HepG2 (cell line): ENCODE data around the gene SLC16A3. TPM values are rescaled to one million over a fixed set of nuclear protein-coding genes. Genes with fewer than 3 reads are reported as not detected.

Source experiments
- ARNTL ChIP-seq: sonication (generic); formaldehyde crosslinking; IDR thresholded peaks from 2 replicates; pipeline ENCODE4 v1.4.0; 2020; ENCODE audit warnings: mild to moderate bottlenecking, missing genetic modification reagents
- ATM ChIP-seq: fragments of 450-650 bp; IDR thresholded peaks from 2 replicates; pipeline ENCODE4 v1.7.1; 2017; ENCODE audit warnings: mild to moderate bottlenecking, borderline replicate concordance
- CHD2 ChIP-seq: IDR thresholded peaks from 2 replicates; pipeline ENCODE4 v1.6.1; 2011; ENCODE audit warnings: low read depth, low read length, improper control_type of control experiment
- FOXA3 ChIP-seq: IDR thresholded peaks from 2 replicates; pipeline ENCODE4 v1.6.1; 2016; ENCODE audit warnings: missing genetic modification reagents, missing compliant biosample characterization
- HDAC1 ChIP-seq: sonication (generic); formaldehyde crosslinking; IDR thresholded peaks from 2 replicates; pipeline ENCODE4 v1.5.1; 2020; ENCODE audit warnings: mild to moderate bottlenecking, missing genetic modification reagents
- HHEX ChIP-seq: IDR thresholded peaks from 2 replicates; pipeline ENCODE4 v1.6.1; 2016; ENCODE audit warnings: control low read depth
- HMGA1 ChIP-seq: sonication (generic); formaldehyde crosslinking; conservative IDR thresholded peaks from 2 replicates; pipeline ENCODE4 v1.4.0; 2020; ENCODE audit warnings: missing genetic modification reagents
- IRX3 ChIP-seq: sonication (generic); formaldehyde crosslinking; IDR thresholded peaks from 2 replicates; pipeline ENCODE4 v1.8.1; 2023; ENCODE audit warnings: mild to moderate bottlenecking, low read depth, missing genetic modification reagents, borderline replicate concordance
- MEF2D ChIP-seq: sonication (generic); formaldehyde crosslinking; IDR thresholded peaks from 2 replicates; pipeline ENCODE4 v1.5.1; 2020; ENCODE audit warnings: mild to moderate bottlenecking, missing genetic modification reagents
- MTA1 ChIP-seq: sonication (generic); formaldehyde crosslinking; IDR thresholded peaks from 2 replicates; pipeline ENCODE4 v1.4.0; 2020; ENCODE audit warnings: missing genetic modification reagents, mild to moderate bottlenecking, borderline replicate concordance
- MTF1 ChIP-seq: sonication (generic); formaldehyde crosslinking; IDR thresholded peaks from 2 replicates; pipeline ENCODE4 v1.5.0; 2020; ENCODE audit warnings: missing genetic modification reagents
- NBN ChIP-seq: fragments of 450-650 bp; conservative IDR thresholded peaks from 2 replicates; pipeline ENCODE4 v1.6.1; 2017
- RXRB ChIP-seq: IDR thresholded peaks from 2 replicates; pipeline ENCODE4 v1.6.1; 2016; ENCODE audit warnings: borderline replicate concordance, missing genetic modification reagents, missing compliant biosample characterization
- SRF ChIP-seq: IDR thresholded peaks from 2 replicates; pipeline ENCODE4 v1.6.1; 2011; ENCODE audit warnings: mild to moderate bottlenecking, low read depth, low read length, moderate library complexity
- ZBTB43 ChIP-seq: sonication (generic); formaldehyde crosslinking; conservative IDR thresholded peaks from 2 replicates; pipeline ENCODE4 v1.4.0; 2020; ENCODE audit warnings: missing genetic modification reagents
- ZFP91 ChIP-seq: sonication (generic); formaldehyde crosslinking; IDR thresholded peaks from 2 replicates; pipeline ENCODE4 v1.9.0; 2022; ENCODE audit warnings: missing genetic modification reagents, mild to moderate bottlenecking, borderline replicate concordance
- ZNF253 ChIP-seq: sonication (generic); formaldehyde crosslinking; IDR thresholded peaks from 2 replicates; pipeline ENCODE4 v1.8.0; 2022; ENCODE audit warnings: mild to moderate bottlenecking, missing genetic modification reagents, borderline replicate concordance
- ZNF337 ChIP-seq: sonication (generic); formaldehyde crosslinking; IDR thresholded peaks from 2 replicates; pipeline ENCODE4 v1.5.1; 2020; ENCODE audit warnings: missing genetic modification reagents, low read depth, mild to moderate bottlenecking, borderline replicate concordance
- ZNF484 ChIP-seq: sonication (generic); formaldehyde crosslinking; IDR thresholded peaks from 2 replicates; pipeline ENCODE4 v1.5.1; 2020; ENCODE audit warnings: mild to moderate bottlenecking, low read depth, missing genetic modification reagents, borderline replicate concordance
- polyA plus RNA-seq, 8 experiments: library from polyadenylated mRNA; depleted of rRNA in 3 of 8; stranded (reverse) in 7 of 8; unstranded in 1 of 8; fragments of >200 nt; fragmentation: Illumina TruSeq in 4 of 8; extraction: Trizol in 4 of 8; gene quantifications; 2 replicates each; pipeline versions ENCODE4 v1.2.1 to v1.2.3, GENCODE V29; 2011 to 2016; ENCODE audit warnings: low read depth in 4 of 8, missing spikeins in 1 of 8, mixed read lengths in 1 of 8; ENCODE audit not compliant: insufficient read depth in 1 of 8
- total RNA-seq, 5 experiments: library from RNA; depleted of rRNA; stranded (reverse); fragments of >200 nt; fragmentation: Illumina TruSeq; extraction: Trizol; gene quantifications; 2 replicates each; pipeline ENCODE4 v1.2.3, GENCODE V29; 2016; ENCODE audit warnings: low read depth in 1 of 5
- TF ChIP-seq, protein P1 (sequence below): sonication (generic); formaldehyde crosslinking; conservative IDR thresholded peaks from 2 replicates; pipeline ENCODE4 v1.5.0; 2020; ENCODE audit warnings: missing genetic modification reagents
- TF ChIP-seq, protein P2 (sequence below): sonication (generic); formaldehyde crosslinking; IDR thresholded peaks from 2 replicates; pipeline ENCODE4 v1.4.0; 2020; ENCODE audit warnings: missing genetic modification reagents, low read depth, mild to moderate bottlenecking, borderline replicate concordance
- TF ChIP-seq, protein P3 (sequence below): sonication (generic); formaldehyde crosslinking; conservative IDR thresholded peaks from 2 replicates; pipeline ENCODE4 v1.4.0; 2020; ENCODE audit warnings: missing genetic modification reagents

SLC16A3 gene
- total and polyA plus RNA-seq, 2 of the 13 experiments (the other 11 are each of a cell fraction or from before 2014, with no cell fraction given): 242 to 349 TPM

GRCh38 chr17:82241926-82242697 lies 13.3 kb downstream of the SLC16A3 start (continued):
- TF ChIP-seq NBN (no peak), FOXA3 (CRISPR knock-in tag) (no peak), HDAC1 (CRISPR knock-in tag) (no peak), MTA1 (no peak), ZFP91 (CRISPR knock-in tag) (peak; percentile 14; the same call in 1 of the 2 replicates), ARNTL (CRISPR knock-in tag) (no peak), RXRB (CRISPR knock-in tag) (0 out of 2 replicates have a peak, but pooled peaks have one; percentile 21), HHEX (CRISPR knock-in tag) (no peak), ZNF253 (CRISPR knock-in tag) (no peak), IRX3 (no peak), ZNF484 (CRISPR knock-in tag) (0 out of 2 replicates have a peak, but pooled peaks have one; percentile 31), MTF1 (CRISPR knock-in tag) (no peak), ATM (no peak), ZBTB43 (CRISPR knock-in tag) (no peak), CHD2 (no peak; the same call in 1 of the 2 replicates), MEF2D (CRISPR knock-in tag) (no peak), SRF (no peak), HMGA1 (CRISPR knock-in tag) (no peak), ZNF337 (CRISPR knock-in tag) (no peak)
- TF ChIP-seq, protein P1, sequence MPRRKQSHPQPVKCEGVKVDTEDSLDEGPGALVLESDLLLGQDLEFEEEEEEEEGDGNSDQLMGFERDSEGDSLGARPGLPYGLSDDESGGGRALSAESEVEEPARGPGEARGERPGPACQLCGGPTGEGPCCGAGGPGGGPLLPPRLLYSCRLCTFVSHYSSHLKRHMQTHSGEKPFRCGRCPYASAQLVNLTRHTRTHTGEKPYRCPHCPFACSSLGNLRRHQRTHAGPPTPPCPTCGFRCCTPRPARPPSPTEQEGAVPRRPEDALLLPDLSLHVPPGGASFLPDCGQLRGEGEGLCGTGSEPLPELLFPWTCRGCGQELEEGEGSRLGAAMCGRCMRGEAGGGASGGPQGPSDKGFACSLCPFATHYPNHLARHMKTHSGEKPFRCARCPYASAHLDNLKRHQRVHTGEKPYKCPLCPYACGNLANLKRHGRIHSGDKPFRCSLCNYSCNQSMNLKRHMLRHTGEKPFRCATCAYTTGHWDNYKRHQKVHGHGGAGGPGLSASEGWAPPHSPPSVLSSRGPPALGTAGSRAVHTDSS (CRISPR knock-in tag): no peak
- TF ChIP-seq, protein P2, sequence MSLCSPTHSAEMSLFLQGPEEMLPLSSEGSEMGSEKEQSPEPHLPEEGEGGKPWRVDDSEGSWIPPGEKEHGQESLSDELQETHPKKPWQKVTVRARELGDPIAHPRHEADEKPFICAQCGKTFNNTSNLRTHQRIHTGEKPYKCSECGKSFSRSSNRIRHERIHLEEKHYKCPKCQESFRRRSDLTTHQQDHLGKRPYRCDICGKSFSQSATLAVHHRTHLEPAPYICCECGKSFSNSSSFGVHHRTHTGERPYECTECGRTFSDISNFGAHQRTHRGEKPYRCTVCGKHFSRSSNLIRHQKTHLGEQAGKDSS (CRISPR knock-in tag): no peak; the same call in 1 of the 2 replicates
- TF ChIP-seq, protein P3, sequence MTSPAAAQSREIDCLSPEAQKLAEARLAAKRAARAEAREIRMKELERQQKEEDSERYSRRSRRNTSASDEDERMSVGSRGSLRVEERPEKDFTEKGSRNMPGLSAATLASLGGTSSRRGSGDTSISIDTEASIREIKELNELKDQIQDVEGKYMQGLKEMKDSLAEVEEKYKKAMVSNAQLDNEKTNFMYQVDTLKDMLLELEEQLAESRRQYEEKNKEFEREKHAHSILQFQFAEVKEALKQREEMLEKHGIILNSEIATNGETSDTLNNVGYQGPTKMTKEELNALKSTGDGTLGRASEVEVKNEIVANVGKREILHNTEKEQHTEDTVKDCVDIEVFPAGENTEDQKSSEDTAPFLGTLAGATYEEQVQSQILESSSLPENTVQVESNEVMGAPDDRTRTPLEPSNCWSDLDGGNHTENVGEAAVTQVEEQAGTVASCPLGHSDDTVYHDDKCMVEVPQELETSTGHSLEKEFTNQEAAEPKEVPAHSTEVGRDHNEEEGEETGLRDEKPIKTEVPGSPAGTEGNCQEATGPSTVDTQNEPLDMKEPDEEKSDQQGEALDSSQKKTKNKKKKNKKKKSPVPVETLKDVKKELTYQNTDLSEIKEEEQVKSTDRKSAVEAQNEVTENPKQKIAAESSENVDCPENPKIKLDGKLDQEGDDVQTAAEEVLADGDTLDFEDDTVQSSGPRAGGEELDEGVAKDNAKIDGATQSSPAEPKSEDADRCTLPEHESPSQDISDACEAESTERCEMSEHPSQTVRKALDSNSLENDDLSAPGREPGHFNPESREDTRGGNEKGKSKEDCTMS (CRISPR knock-in tag): no peak
